Measurements from ENCODE around the gene CALR.

DNA sequence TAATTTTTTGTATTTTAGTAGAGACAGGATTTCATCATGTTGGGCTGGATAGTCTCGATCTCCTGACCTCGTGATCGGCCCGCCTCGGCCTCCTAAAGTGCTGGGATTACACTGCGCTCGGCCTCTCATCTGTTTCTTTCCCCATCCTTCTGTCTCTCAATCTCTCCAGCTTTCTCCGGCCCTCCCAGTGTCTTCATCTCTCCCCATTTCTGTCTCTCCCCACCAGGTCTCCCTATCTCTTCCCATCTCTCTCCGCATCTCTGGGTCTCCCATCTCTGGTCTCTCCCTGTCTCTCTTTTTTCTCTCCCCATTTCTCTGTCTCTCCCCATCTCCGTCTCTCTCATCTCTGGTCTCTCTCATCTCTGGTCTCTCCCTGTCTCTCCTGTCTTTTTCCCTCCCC is 44.7 kb downstream of the CALR start:
- TF ChIP-seq, protein P1, sequence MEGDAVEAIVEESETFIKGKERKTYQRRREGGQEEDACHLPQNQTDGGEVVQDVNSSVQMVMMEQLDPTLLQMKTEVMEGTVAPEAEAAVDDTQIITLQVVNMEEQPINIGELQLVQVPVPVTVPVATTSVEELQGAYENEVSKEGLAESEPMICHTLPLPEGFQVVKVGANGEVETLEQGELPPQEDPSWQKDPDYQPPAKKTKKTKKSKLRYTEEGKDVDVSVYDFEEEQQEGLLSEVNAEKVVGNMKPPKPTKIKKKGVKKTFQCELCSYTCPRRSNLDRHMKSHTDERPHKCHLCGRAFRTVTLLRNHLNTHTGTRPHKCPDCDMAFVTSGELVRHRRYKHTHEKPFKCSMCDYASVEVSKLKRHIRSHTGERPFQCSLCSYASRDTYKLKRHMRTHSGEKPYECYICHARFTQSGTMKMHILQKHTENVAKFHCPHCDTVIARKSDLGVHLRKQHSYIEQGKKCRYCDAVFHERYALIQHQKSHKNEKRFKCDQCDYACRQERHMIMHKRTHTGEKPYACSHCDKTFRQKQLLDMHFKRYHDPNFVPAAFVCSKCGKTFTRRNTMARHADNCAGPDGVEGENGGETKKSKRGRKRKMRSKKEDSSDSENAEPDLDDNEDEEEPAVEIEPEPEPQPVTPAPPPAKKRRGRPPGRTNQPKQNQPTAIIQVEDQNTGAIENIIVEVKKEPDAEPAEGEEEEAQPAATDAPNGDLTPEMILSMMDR (IDR thresholded peaks at IDR 0.05) = no peak
- no peak for TF ChIP-seq POLR2A (IDR thresholded peaks at IDR 0.05)
